Measurements from ENCODE around the gene PITPNC1. TPM values are rescaled to one million over a fixed set of nuclear protein-coding genes. Genes with fewer than 3 reads are reported as not detected.
A peak's percentile ranks its signal among the peaks of the same experiment; 100 is the strongest.
"Not testable (repeated sequence)": the region's sequence is repeated elsewhere in the genome, so short reads cannot be mapped to it uniquely, and the experiment has no call there.

The PITPNC1 gene
- total RNA-seq, 3 donors from 2014 or later = 11.0 to 17.7 (median 14.8) TPM

DNA sequence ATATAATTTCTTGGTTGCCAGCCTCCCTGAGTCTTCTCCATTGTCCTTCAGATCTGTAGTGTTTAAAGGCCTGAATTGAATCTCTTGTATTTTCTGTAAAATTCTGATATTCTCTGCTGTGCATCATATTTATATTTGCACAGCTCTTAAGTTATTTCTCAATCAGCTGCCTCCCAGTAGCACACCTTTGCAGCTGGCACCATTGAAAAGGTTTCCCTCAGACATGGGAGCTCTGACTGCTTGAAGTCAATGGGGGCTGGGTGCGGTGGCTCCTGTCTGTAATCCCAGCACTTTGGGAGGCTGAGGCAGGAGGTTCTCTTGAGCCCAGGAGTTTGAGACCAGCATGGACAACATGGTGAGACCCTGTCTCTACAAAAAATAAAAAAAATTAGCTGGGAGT lies 40.4 kb downstream of the PITPNC1 start:
- Histone ChIP-seq H3K27me3 (no peaks in the 10 kb centered on the region), H3K4me1 (peaks cover 0 to 8% of the 10 kb centered on the region in 2 donors), H3K9me3 (peaks cover 0 to 7% of the 10 kb centered on the region in 2 donors), H3K4me3 (no peak overlapping the region), H3K27ac (no peak overlapping the region), H3K36me3 (no peaks in the 10 kb centered on the region)
- no peak for TF ChIP-seq POLR2AphosphoS5 (IDR thresholded peaks at IDR 0.05)
- no peak for TF ChIP-seq POLR2A (IDR thresholded peaks at IDR 0.05)
- no peak for TF ChIP-seq CTCF (IDR thresholded peaks at IDR 0.05)
- no peak for DNase-seq (ENCODE audit: low spot score in 2 of 2)
- intact Hi-C loops (cut with DNase I; ENCODE audit: low total_unique reads) = no loop called here

DNA sequence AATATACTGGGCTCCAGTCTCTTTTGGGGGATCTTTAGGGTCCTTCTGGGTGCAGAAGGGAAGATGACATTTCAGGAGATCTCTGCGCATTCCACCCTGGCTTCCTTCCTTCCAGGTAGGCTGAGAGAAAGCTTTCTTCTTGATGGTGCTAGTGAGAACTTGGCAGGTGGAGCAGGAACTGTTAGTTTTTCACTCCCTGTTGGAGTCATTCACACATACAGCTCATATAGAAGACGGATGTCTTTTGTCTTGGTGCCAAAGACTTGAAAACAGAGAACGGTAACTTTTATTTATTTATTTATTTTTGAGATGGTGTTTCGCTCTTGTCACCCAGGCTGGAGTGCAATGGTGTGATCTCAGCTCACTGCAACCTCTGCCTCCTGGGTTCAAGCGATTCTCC lies 43.9 kb downstream of the PITPNC1 start:
- Histone ChIP-seq H3K27ac (peak overlapping the region; percentile 56 to 88), H3K36me3 (no peaks in the 10 kb centered on the region), H3K27me3 (no peaks in the 10 kb centered on the region), H3K9me3 (no peaks in the 10 kb centered on the region), H3K4me1 (peaks cover 0 to 8% of the 10 kb centered on the region in 2 donors), H3K4me3 (no peak overlapping the region)
- DNase-seq (ENCODE audit: low spot score in 2 of 2) = no peak
- TF ChIP-seq CTCF (IDR thresholded peaks at IDR 0.05) = no peak
- no peak for TF ChIP-seq POLR2AphosphoS5 (IDR thresholded peaks at IDR 0.05)
- TF ChIP-seq POLR2A (IDR thresholded peaks at IDR 0.05) = no peak
- intact Hi-C loops (cut with DNase I; ENCODE audit: low total_unique reads) = no loop called here

DNA sequence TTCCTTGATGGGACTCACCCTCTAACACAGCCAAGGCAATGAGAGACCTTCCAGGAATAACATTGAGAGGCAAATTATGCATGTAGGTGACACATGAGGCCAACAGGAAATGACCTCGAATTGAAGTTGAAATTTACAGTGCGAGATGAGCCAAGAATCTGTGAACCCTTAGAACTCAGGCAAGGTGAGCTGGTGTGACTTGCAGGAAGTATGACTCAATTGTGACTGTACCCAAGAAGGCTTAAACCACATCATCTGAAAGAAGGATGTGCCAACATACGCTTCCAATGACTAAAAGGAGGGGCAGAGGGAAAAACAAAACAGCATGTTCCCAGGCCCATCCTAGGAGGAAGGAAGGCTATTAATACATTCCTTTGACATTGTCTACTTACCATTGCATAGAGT lies 44.8 kb downstream of the PITPNC1 start:
- no peak overlapping the region for H3K4me3 ChIP-seq
- H3K9me3 ChIP-seq = no peaks in the 10 kb centered on the region
- intact Hi-C loops (cut with DNase I; ENCODE audit: low total_unique reads) = no loop called here
- H3K36me3 ChIP-seq = no peaks in the 10 kb centered on the region
- H3K27me3 ChIP-seq = no peaks in the 10 kb centered on the region
- peaks cover 0 to 8% of the 10 kb centered on the region in 2 donors for H3K4me1 ChIP-seq
- H3K27ac ChIP-seq = peak overlapping the region; percentile 56 to 88
- TF ChIP-seq POLR2AphosphoS5 (IDR thresholded peaks at IDR 0.05) (peak in 2 of 3 donors; percentile 57 to 72), CTCF (IDR thresholded peaks at IDR 0.05) (no peak)
- DNase-seq (ENCODE audit: low spot score in 2 of 2) = peak in 1 of 2 donors; percentile 57

DNA sequence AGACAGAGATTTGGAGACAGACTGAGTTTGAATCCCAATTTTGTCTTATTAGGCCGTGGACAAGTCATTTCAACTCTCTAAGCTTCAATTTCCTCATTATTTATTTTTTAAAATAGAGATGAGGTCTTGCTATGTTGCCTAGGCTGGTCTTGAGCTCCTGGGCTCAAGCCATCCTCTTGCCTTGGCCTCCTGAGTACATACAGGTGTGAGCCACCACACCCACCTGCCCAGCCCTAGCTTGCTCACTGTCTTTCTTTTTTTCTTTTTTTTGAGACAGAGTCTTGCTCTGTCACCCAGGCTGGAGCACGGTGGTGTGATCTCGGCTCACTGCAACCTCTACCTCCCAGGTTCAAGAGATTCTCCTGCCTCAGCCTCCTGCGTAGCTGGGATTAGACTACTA lies 45.2 kb downstream of the PITPNC1 start:
- H3K4me1 ChIP-seq; H3K9me3 ChIP-seq; intact Hi-C loops (cut with DNase I; ENCODE audit: low total_unique reads); H3K36me3 ChIP-seq; H3K4me3 ChIP-seq; H3K27me3 ChIP-seq; DNase-seq (ENCODE audit: low spot score in 2 of 2): not testable (repeated sequence)
- H3K27ac ChIP-seq = peak overlapping the region; percentile 29 to 88

GRCh38 chr17:67422897-67423296 lies 45.8 kb downstream of the PITPNC1 start:
- Histone ChIP-seq H3K36me3 (no peaks in the 10 kb centered on the region), H3K4me3 (no peak overlapping the region), H3K4me1 (peaks cover 0 to 8% of the 10 kb centered on the region in 2 donors), H3K9me3 (no peaks in the 10 kb centered on the region), H3K27me3 (no peaks in the 10 kb centered on the region), H3K27ac (peak overlapping the region; percentile 29 to 88)
- DNase-seq (ENCODE audit: low spot score in 2 of 2) = no peak
- intact Hi-C loops (cut with DNase I; ENCODE audit: low total_unique reads) = no loop called here
- no peak for TF ChIP-seq POLR2A (IDR thresholded peaks at IDR 0.05)
- TF ChIP-seq CTCF (IDR thresholded peaks at IDR 0.05) = no peak
- TF ChIP-seq POLR2AphosphoS5 (IDR thresholded peaks at IDR 0.05) = no peak

Measured in breast epithelium (tissue), 4 donors.